Mucosa of descending colon (tissue), 3 donors: ENCODE results near the gene TTF1. TPM values are rescaled to one million over a fixed set of nuclear protein-coding genes. Genes with fewer than 3 reads are reported as not detected.

Experiments
- ATAC-seq: fragments of 200-7000 bp; cut with Tn5 transposase; one replicate; pipeline ENCODE4 v1.9.1; 2020; ENCODE audit warnings: mild to moderate bottlenecking, moderate library complexity
- DNase-seq, 3 donors: peaks; one replicate each; pipeline ENCODE4 v3.0.0-alpha.2; 2020
- H3K36me3 ChIP-seq: fragments of 200-600 bp; one replicate; pipeline ENCODE4 v1.8.0; 2021; ENCODE audit warnings: low read depth, mild to moderate bottlenecking
- H3K4me1 ChIP-seq: fragments of 200-600 bp; one replicate; pipeline ENCODE4 v1.8.0; 2021; ENCODE audit warnings: low read depth, mild to moderate bottlenecking
- H3K4me3 ChIP-seq: fragments of 200-600 bp; one replicate; pipeline ENCODE4 v1.8.0; 2021; ENCODE audit warnings: mild to moderate bottlenecking
- H3K9me3 ChIP-seq: fragments of 200-600 bp; one replicate; pipeline ENCODE4 v1.8.0; 2021; ENCODE audit warnings: mild to moderate bottlenecking
- CTCF ChIP-seq: fragments of 200-600 bp; IDR thresholded peaks from one replicate; pipeline ENCODE4 v1.8.0; 2022; ENCODE audit warnings: antibody characterized with exemption, mild to moderate bottlenecking
- intact Hi-C, 2 donors: fragments of 100-400 bp; cut with DNase I in 1 of 2; cut with micrococcal nuclease in 1 of 2; formaldehyde crosslinking; loops; one replicate each; pipeline versions ENCODE4 v1.11.0 to v1.11.1; 2022; cut with DNase I, micrococcal nuclease
- total RNA-seq, 3 donors: library from RNA; stranded (reverse); fragmentation: NEBNext Ultra II Directional in 2 of 3; extraction: Animal tissue kit (Norgen Biotek cat#: 25700) in 2 of 3; gene quantifications; one replicate each; pipeline versions ENCODE4 v1.2.1 to v1.2.4, GENCODE V29; 2021 to 2023
- donor health status: DM: no; HTN: no; CAD: no; lungs with moderate emphysema.
- donor health status: DM: no; HTN: no; CAD: no.
- donor health status: DM: no; HTN: yes; CAD: no.

The TTF1 gene
- total RNA-seq, 3 donors from 2014 or later: 9.1 to 15.1 (median 9.7) TPM

GRCh38 chr9:132357764-132358163, 48.9 kb downstream of the TTF1 start:
- no peak for TF ChIP-seq CTCF
- peaks cover 4% of the 10 kb centered on the region for H3K36me3 ChIP-seq
- intact Hi-C loops: no loop called here
- no peak for ATAC-seq
- no peak overlapping the region for H3K4me3 ChIP-seq
- H3K4me1 ChIP-seq: peaks cover 11% of the 10 kb centered on the region
- no peak for DNase-seq
- H3K9me3 ChIP-seq: no peaks in the 10 kb centered on the region

GRCh38 chr9:132356324-132356924, 50.2 kb downstream of the TTF1 start:
- Histone ChIP-seq H3K36me3 (peaks cover 4% of the 10 kb centered on the region), H3K4me3 (no peak overlapping the region), H3K9me3 (no peaks in the 10 kb centered on the region), H3K4me1 (peaks cover 20% of the 10 kb centered on the region)
- ATAC-seq (no peak), DNase-seq (no peak)
- intact Hi-C loops: no loop called here
- TF ChIP-seq CTCF: no peak

GRCh38 chr9:132354637-132355355, 51.8 kb downstream of the TTF1 start, which contains the start of gene SETX:
TSS of gene SETX (minus strand) at chr9:132354986. CDS start at chr9:132349428, 5,558 bp downstream.
- TF ChIP-seq CTCF: peak; percentile 11
- peak within 1 kb of the TSS; percentile 97 for H3K4me3 ChIP-seq

GRCh38 chr9:132351404-132352045, 55.1 kb downstream of the TTF1 start:
- H3K36me3 ChIP-seq: peaks cover 4% of the 10 kb centered on the region
- ATAC-seq: no peak
- no peaks in the 10 kb centered on the region for H3K9me3 ChIP-seq

More at GRCh38 chr9:132354637-132355355, 51.8 kb downstream of the TTF1 start, which contains the start of gene SETX:
- DNase-seq: peak; percentile 98
- Histone ChIP-seq H3K36me3 (peaks cover 4% of the 10 kb centered on the region), H3K4me1 (peaks cover 28% of the 10 kb centered on the region), H3K9me3 (no peaks in the 10 kb centered on the region)
- peak; percentile 98 for ATAC-seq
- intact Hi-C loops: no loop called here

More at GRCh38 chr9:132351404-132352045, 55.1 kb downstream of the TTF1 start:
- no peak overlapping the region for H3K4me3 ChIP-seq
- peaks cover 32% of the 10 kb centered on the region for H3K4me1 ChIP-seq
- DNase-seq: no peak
- intact Hi-C loops: no loop called here
- no peak for TF ChIP-seq CTCF
